HG03558 (cell line): ENCODE results near the gene GUCY2D.

Experiments
- ATAC-seq: cut with Tn5 transposase; IDR thresholded peaks from one replicate; pipeline ENCODE4 v1.9.1; 2021; ENCODE audit warnings: moderate number of reproducible peaks; ENCODE audit not compliant: unreplicated experiment; ENCODE audit errors: extremely low read depth

GUCY2D gene

DNA sequence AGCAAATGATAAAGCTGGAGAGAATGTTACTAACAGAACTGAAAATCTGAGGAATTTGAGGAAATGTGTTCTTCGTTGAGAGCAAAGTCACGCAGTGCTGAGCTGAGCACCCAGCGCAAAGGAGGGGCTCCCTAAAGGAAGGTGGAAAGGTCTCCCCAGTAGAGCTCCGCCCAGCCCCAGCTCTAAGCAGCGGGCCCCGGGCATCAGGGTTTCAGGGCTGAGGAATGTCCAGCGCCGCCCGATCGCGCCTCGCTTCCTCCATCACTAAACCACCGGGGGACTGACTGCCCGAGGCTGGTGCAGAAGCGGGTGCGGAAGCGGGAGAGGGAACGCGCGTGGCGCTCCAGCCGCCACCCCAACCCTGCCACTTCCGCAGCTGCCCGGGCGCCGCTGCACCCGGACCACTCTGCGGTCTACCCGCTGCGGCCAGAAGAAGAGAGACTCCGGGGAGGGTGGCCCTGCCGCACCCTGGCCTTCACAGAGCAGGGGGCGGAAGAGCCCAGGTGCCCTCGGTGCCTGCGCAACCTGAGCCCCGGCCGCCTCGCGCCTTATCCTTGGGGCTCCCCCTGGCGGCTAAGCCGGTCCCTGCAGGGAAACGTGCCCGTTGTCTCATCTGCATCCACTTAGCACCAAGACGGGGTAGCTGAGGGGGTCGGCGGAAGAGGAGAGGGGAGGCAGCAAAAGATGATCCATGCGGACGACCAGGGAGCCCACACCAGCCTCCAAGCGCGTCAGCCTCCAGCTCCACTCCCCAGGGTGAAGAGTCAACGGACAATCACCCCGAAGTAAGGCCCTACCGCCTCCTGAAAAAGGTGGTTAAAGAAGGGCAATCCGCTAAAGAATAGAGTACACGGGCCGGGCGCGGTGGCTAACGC, 12.4 kb upstream of the GUCY2D start:
- ATAC-seq: no peak

- no peak for ATAC-seq
These were observed 9.9 kb upstream of the GUCY2D start for GRCh38 chr17:7992516-7992915.

GRCh38 chr17:7992924-7993323, 9.5 kb upstream of the GUCY2D start:
- no peak for ATAC-seq

DNA sequence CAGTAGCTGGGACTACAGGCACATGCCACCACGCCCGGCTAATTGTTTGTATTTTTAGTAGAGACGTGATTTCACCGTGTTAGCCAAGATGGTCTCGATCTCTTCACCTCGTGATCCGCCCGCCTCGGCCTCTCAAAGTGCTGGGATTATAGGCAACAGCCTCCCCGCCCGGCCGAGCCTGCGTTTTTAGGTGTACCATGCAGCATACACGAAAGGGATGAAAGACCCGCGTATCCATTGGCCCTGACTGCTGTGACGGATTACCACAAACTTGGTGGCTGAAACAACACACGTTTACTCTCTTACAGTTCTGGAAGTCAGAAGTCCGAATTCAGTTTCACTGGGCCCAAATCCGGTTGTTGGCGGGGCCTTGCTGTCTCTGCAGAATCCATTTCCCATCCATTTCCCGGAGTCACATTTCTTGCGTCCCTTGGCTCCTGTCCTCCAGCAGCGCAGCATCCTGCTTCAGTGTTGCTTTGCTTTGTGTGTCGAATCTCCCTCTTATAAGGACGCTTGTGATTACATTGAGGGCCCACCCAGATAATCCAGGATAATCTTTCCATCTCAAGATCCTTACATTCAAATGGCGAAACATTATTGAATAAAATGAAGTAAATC, 8.3 kb upstream of the GUCY2D start:
- no peak for ATAC-seq

DNA sequence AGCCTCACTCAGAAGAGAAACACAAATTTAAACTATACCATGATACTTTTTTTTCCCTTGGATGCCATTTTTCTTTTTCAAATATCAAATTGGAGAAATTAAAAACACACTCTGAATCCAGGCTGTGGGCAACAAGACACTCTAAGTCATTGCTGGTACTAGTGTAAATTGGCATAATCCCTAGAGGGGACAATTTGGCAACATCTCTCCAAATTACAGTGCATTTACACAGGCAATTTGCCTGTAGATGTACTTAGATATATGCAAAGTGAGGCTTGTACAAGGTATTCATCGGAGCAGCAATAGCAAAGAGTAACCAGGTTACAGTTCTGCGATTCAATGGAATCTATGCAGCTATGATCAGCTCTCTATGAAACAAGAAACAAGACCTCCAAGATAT, 6.7 kb upstream of the GUCY2D start:
- ATAC-seq: no peak

GRCh38 chr17:7997186-7997585, 5.2 kb upstream of the GUCY2D start:
- ATAC-seq: no peak

DNA sequence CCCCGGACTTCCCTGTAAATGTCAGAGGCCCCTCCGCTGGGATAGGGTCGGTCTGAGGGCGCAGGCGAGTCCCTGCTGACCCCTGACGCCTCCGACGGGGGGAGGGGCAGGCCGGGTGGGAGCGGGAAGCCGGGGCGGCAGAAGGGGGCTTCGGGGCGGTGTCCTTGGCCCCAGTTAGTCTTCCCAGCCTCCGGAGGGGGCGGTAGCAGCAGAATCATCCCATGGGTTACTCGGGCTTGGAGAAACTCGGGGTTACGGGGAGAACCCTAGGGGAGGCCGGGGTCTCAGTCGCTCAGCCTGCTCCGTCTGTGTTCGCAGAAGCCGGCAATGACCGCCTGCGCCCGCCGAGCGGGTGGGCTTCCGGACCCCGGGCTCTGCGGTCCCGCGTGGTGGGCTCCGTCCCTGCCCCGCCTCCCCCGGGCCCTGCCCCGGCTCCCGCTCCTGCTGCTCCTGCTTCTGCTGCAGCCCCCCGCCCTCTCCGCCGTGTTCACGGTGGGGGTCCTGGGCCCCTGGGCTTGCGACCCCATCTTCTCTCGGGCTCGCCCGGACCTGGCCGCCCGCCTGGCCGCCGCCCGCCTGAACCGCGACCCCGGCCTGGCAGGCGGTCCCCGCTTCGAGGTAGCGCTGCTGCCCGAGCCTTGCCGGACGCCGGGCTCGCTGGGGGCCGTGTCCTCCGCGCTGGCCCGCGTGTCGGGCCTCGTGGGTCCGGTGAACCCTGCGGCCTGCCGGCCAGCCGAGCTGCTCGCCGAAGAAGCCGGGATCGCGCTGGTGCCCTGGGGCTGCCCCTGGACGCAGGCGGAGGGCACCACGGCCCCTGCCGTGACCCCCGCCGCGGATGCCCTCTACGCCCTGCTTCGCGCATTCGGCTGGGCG, 542 bp downstream of the GUCY2D start:
- ATAC-seq: no peak

GRCh38 chr17:8003594-8004181, 1.3 kb downstream of the GUCY2D start:
- ATAC-seq: no peak

DNA sequence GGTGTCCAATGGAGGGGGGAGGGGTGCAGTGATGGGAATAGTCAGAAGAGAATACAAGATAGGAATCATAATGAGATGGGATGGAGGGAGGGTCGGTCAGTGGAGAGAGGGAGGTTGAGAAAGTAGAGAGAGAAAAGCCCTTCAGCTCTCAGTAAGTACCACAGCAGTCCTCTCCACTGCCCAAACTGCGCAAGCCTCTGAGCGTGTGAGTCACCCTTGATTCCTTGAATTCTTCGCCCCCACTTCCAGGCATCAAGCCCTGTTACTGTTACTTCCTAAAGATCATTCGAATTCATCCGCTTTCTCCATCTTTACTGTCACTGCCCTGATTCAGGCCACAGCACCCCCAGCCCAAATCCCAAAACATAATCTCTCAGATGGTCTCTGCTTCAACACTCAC, 2.5 kb downstream of the GUCY2D start:
- no peak for ATAC-seq

DNA sequence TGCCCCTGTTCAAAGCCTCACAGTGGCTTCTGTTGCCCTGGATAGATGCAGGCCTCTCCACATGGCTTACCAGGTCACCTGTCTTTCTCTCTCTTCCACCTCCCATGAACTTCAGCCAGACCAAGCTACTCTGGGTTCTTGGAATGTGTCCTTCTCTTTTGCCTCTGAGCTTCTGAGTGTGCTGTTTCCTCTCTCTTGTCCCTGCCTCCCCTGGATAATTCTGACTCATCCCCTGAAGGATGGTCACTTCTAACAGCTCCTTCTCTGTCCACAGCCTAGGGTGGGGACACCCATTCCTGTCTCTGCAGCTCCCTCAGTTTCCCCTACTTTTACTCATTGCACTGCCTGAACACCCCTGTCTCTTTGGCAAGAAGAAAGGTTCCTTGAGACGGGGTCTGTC, 2.9 kb downstream of the GUCY2D start:
- ATAC-seq: no peak

DNA sequence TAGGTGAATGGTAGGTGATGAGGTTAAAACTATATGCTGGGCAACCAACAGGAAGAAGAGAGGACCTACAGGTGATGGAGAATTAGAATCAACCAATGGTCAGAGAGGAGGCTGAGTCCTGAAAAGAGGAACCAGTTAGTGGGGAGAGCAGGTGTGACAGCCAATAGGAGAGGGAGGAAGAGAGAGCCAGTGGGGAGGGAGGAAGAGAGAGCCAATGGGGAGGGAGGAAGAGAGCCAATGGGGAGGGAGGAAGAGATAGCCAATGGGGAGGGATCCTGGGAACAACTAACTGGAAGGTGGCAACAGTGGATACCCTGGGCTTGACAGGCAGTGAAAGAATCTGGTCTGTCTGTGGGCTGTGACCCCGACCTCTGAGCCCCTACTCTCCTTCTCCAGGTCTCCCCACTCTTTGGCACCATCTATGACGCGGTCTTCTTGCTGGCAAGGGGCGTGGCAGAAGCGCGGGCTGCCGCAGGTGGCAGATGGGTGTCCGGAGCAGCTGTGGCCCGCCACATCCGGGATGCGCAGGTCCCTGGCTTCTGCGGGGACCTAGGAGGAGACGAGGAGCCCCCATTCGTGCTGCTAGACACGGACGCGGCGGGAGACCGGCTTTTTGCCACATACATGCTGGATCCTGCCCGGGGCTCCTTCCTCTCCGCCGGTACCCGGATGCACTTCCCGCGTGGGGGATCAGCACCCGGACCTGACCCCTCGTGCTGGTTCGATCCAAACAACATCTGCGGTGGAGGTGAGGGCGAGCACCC, 3.7 kb downstream of the GUCY2D start:
- ATAC-seq: no peak

DNA sequence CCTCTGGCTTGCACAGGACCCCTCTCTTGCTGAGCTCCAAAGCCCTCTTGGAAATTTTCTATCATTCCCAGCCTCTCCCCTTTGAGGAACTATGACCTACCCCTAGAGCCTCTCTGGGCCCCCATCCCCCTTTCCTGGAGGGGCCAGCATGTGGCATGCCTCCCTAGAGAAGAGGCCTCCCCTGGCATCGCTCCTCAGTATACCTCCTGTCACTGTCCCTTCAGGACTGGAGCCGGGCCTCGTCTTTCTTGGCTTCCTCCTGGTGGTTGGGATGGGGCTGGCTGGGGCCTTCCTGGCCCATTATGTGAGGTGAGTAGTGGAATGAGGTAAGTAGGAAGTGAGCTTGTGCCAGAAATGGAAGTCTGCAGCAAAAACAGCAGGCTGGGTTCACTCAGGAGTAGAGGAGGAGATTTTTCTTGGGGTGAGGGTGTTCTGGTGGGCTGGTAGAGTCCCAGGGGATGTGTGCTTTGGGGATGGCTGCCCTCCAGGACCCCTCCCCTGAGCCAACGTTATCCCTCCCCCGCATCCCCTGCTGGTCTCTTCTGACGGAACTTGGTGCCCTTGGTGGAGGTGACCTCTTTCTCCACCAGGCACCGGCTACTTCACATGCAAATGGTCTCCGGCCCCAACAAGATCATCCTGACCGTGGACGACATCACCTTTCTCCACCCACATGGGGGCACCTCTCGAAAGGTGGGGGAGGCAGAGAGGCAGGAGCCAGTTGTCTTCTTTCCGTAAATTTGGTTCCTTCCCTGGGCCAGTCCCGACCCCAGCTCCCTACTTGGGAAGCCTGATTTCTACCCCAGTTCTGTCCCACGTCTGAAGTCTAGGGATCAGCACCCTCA, 4.6 kb downstream of the GUCY2D start:
- ATAC-seq: no peak

GRCh38 chr17:8007836-8008235, 5.4 kb downstream of the GUCY2D start:
- ATAC-seq: no peak

DNA sequence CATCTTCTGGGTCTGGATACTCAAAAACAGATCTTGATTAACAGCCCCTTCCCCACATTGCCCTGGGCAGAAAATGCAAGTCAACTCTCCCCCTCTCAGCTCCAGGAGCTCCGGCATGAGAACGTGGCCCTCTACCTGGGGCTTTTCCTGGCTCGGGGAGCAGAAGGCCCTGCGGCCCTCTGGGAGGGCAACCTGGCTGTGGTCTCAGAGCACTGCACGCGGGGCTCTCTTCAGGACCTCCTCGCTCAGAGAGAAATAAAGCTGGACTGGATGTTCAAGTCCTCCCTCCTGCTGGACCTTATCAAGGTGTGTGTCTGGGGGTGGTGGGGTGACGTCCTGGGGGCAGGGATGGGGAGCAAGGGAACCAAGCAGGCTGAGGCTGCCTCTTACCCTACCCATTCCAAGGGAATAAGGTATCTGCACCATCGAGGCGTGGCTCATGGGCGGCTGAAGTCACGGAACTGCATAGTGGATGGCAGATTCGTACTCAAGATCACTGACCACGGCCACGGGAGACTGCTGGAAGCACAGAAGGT, 9.7 kb downstream of the GUCY2D start:
- no peak for ATAC-seq

DNA sequence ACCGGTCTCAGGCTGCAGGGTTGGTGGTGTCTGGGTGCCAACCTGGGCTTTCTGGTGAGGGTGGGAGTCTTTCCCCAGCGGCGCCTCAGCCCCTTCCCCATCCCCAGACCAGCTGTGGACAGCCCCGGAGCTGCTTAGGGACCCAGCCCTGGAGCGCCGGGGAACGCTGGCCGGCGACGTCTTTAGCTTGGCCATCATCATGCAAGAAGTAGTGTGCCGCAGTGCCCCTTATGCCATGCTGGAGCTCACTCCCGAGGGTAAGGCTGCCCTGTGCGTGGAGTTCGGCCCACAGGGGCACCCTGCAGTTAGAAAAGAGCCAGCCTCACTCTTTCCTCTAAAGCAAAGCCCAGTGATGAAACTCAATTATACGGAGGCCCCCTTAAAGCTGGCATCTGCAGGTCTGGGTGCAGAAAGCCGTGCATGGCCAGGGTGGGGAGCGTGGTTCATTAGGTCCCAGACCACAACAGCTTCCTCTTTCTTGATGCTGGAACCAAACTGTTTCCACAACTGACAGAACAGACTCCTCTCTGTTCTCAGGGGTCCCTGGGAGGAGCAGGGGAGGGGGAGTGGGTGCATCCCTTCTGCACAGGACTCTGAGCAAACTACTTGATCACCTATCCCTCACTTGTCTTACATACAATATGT, 10.7 kb downstream of the GUCY2D start:
- ATAC-seq: no peak

- ATAC-seq: no peak
These were observed 11.5 kb downstream of the GUCY2D start for GRCh38 chr17:8013731-8014557.

DNA sequence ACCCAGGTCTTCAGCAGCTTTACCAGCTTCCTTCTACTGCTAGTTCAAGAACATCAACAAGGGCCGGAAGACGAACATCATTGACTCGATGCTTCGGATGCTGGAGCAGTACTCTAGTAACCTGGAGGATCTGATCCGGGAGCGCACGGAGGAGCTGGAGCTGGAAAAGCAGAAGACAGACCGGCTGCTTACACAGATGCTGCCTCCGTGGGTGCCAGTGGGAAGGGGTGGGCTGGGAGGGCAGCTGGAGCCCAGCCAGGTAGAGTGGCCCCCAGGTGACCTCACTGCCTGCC, 12.1 kb downstream of the GUCY2D start:
- ATAC-seq: no peak
